NCI-H2029 (cell line): Measurements from ENCODE around the gene HIGD1C.
"Not testable (repeated sequence)": the region's sequence is repeated elsewhere in the genome, so short reads cannot be mapped to it uniquely, and the experiment has no call there.

ENCODE experiments used
- DNase-seq: peaks from one replicate; lab custom pipeline; 2025; lab: John Stamatoyannopoulos, UW

HIGD1C gene

DNA sequence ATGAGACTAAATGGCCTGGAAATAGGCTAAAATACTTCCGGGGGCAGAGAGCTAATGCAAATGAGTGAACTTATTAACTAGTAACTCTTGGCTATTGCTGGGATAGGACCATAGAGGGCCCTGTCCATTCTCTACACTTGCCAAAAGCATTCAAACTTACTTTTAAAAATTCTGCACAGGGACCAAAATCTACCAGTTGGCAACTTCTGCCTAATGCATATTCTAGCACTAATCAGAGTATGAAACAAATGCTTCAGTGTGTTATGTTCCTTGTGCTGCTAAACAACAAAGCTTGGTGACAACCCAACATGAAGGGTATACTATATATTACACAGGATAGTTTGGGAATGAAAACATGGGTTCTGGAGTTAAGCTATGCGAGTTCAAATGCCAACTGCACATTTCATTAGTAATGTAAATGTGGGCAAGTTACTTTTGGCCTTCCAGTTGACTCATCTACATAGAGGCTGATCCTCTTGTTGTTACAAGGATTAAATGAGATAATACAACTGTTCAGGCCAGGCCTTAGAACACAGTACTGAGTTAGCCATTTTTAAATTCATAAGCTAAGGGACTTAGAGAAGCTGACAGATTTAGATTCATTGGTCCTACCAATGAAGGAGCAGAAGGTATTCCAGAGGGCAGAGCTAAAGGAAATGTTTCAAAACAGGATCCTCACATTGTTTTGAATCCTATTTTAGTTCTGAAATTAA, 32.4 kb downstream of the HIGD1C start:
- DNase-seq = no peak

GRCh38 chr12:50985322-50985721, 33.0 kb downstream of the HIGD1C start:
- DNase-seq = no peak

DNA sequence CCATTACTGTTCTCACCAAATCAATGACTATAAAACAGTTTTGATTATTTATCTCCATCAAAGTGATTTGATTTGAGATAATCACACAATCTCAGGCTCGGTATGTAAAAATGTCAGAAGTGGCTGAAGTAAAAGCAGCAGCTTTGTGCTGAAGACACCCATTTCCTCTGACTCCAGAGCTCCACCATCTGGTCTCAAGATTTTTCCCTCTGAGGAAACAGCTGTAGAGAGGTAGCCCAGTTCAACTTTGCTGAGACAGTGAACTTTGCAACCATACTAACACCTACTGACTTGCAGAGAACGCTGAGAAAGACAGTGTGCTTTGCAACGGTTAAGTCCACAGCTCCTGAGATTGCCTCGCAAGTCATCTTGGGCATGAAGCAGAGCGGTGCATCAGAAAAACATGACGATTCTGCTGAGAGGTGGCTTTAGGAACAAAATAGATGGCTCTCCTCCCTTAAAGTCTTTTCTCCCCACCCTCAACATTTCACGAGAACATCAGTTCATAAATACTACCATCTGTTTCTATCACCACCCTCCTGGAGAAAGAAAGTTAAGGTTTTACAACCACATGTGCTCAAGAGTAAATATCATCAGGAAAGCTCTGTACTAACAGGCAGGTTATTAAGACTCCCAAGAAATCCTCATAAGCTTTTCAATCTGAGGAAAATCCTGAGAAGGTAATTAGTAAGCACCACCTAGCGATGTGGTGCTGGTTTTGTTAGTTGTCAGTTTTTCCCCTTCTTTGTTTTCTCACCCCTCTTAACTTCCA, 34.8 kb downstream of the HIGD1C start:
- no peak for DNase-seq

DNA sequence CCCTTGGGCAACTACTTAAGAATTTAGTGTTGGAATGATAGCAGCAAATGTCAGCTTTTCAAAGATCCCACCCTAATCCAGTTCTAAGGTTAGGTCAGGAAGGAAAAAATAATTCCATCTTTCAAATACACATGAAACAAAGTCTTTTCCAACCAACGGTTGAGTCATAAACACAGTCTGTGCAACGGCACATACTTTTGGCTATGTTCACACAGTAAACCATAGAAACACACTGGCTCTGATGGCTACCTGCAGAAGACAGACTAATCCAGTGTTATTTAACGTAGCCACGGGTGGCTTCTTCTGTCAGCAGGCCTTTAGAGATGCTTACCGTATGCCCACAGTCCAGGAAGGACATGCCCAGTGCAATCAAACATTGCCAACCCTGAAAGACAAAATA, 35.7 kb downstream of the HIGD1C start:
- no peak for DNase-seq

DNA sequence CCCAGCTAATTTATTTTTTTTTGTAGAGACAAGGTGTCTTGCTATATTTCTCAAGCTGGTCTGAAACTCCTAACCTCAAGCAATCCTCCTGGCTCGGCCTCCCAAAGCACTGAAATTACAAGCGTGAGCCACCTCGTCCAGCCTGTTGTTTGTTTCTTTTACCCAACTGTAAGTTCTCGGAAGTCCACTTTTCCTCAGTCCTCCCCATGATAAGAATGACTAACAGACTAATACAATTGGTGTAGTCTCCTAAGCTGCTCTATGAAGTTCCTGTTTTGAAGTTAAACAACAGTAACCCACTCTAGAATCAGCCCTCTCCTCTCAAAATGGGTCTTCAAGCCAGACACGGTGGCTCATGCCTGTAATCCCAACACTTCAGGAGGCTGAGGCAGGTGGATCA, 36.5 kb downstream of the HIGD1C start:
- no peak for DNase-seq

DNA sequence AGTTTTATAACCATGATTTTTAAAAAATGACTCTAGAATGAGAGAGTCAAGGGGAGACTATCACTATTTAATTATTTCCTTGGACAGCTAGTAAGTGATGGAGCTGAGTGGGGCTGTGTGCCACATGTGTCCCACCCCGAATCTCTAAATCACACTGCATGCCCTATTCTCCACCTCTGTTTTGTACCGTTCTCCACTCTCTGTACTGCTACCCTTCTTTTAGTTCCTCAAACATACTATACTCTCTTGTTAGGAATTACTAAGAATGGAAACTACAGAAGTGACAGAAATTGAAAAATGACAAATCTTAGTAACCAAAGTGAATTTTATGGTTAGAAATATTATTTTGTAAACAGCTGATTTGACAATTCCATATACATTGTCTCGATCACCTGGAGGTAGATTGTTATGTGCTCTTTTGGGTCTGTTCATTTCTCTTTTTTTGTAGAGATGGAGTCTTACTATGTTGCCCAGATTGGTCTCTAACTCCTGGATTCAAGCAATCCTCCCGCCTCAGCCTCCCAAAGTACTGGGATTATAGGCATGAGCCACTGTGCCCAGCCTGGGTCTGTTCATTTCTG, 37.9 kb downstream of the HIGD1C start:
- no peak for DNase-seq

DNA sequence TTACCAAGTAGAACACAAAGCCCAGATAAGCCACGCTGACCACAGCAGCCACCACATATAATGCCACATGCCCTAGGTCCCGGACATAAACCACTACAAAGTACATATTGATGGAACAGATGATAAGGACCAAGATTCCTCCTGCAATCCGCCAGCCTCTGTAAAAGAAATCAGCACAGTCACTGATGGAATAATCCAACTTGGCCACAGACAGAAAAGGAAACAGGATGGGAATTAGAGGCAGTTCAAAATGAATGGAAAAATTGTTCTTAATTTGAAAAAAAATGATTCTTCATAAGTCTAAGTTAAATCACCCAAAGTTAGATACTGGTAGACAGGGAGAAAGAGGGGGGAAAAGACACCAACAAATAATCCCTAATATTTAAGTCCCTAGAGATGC, 38.4 kb downstream of the HIGD1C start:
- DNase-seq = no peak

DNA sequence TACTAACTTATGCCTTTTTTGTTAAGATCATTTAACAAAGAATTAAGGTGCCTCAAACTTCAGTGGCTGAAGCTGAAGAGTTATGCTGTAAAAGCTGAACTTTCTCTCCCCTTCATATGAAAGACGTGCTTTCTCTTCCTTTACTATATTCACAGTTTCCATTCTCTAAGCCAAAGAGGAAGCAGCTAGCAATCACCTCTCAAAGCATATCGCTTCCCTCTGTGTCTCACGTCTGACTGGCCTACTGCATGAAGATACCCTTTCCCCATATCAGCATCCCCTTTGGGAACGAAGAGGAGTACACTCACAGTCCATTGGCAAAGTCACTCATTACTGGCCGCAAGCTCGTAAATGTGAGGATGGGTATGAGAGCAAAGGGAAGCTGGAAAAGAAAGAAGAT, 38.9 kb downstream of the HIGD1C start:
- DNase-seq = no peak

- DNase-seq = no peak
Observed at GRCh38 chr12:50992819-50993218, 40.5 kb downstream of the HIGD1C start.

DNA sequence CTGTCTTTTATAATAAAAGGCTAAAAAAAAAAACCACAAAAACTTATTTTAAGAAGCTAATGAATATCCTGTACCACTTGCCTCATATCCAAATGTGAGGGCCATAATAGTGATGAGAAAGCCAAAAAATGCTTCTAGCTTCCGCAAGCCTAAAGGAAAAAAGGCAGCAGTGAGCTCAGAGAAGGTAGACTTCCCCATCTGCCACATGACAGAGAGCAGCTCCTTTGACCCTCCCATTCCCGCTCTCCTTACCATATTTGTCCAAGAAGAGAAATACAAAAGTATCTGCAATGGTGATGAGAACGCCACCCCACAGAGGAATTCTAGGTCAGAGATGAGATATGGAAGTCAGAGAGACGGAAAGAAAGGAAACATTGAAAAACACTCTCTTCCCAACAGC, 46.7 kb downstream of the HIGD1C start:
- DNase-seq = no peak

- no peak for DNase-seq
Observed at GRCh38 chr12:51000245-51000644, 47.9 kb downstream of the HIGD1C start.

DNA sequence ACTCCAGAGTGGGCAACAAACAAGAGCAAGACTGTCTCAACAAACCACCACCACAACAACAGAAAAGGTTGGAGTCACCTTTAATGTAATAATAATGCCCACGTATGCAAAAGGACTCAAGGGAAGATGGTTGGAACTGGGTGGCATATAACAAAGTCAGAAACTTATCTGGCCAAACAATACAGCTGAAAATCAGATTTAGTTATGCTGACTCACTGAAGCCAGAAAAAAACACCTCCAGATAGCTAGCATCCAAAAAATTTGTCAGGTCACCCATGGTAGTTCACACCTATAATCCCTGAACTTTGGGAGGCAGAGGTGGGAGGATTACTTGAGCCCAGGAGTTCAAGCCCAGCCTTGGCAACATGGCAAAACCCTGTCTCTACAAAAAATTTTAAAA, 49.5 kb downstream of the HIGD1C start:
- DNase-seq = no peak

DNA sequence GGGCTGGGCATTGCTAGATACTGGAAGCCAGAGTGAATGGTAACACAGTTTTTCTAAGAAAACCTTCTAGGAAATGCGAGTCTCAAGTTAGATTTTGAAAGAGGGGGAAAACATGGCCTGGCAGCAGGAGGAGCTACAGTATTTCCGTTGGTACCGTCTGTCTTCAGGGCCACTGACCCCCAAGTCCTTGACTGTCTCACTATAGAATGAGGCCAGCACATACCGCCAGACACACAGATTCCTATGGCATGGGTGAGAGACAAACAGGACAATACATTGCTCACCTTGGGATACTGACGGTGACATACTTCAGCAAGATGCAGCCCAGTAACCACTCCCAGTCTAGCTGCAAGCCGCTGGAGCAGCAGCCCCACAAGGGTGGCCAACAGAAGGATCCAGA, 52.2 kb downstream of the HIGD1C start:
- no peak for DNase-seq

GRCh38 chr12:51005030-51005429, 52.7 kb downstream of the HIGD1C start:
- DNase-seq = no peak

- DNase-seq = no peak
Observed at GRCh38 chr12:51005671-51006070, 53.3 kb downstream of the HIGD1C start.

DNA sequence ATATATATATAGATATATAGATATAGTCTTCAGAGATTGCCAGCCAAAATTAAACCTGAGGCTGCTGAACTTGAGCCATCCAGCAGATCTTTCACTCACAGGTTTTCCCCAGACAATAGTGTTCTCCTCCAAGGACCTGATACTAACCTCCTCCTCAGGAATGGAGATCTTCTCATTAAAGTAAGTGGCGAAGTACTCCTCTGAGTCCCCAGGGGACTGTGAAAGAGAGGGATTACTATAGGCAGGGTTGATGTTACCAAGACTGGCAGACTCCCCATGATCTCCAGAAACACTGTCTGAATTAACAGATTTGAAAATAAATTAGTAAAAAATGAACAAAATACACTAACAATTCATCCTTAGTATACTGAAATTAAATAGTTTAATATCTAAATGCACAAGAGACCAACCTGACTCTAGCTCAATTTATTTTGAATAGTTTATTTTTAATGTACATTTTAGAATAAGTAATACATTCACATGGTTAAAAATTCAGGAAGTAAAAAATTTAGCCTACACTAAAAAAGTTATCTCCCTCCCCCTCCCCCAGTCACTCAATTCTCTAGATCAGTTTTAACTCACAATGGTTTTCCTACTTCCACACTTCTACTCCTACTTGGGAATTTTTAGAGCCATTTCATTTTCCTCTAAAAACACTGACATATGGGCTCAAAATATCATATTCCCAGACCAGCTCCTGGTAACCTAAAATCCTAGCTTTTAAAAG, 56.1 kb downstream of the HIGD1C start:
- DNase-seq = no peak

DNA sequence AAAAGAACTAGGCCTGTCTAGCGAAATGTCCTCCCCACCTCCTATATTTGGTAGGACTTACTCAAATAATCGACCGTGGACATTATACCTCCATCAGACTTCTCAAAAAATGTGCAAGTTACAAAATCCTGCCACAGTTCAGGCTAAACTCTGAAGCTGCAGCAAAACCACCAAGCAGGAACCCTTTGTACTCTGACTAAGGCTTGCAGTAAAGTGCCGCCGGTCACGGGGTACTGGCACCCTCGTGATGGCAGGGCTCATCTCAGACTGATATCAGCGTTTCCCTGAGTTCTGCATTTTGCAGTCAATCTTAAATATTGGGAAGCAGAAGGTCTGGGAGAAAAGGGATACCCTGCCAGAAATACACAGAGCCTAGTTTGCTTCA, 56.7 kb downstream of the HIGD1C start:
- DNase-seq = no peak

- no peak for DNase-seq
Observed at GRCh38 chr12:51011955-51012354, 59.6 kb downstream of the HIGD1C start.

DNA sequence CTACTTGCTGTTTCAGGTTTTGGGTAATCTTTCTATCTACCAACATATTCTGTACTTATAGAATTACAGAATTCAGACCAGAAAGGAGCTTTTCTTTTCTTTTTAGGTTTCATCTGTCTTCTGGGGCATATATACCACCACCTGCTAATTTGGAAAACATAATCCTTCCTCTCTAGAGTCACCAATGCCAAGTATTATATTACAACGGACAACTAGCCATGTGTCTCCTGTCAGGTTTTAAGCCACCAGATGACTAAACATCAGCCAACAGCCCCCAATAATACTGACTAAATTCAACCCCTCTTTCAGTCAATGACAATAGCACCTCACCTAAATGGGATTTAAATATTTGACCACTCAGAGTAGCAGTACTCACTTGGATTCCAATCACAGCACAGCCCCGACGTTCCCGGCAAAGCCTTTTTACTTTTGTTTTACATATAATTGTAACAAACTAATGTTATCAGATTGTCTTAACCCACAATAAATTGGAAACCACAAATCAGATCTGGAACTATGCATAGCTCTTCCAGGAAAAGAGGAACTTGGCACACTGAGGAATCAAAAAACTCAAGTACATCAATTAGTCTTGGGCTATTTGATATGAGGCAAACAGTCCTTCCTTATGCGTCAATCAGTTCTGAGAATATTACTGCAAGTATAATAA, 60.4 kb downstream of the HIGD1C start:
- no peak for DNase-seq

DNA sequence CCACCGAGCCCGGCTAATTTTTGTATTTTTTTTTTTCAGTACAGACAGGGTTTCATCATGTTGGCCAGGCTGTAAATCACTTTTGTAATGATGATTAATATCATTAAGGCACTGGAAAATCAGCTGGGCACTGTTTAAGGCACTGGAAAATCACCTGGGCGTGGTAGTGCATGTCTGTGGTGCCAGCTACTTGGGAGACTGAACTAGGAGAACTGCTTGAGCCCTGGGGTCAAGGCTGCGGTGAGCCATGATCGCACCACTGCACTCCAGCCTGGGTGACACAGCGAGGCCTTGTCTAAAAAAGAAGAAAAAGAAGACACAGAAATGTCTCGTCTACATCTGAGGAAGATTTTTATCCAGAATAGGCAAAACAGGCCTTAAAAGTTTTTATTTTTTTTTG, 61.1 kb downstream of the HIGD1C start:
- DNase-seq = no peak

- DNase-seq = not testable (repeated sequence)
Observed at GRCh38 chr12:51014467-51014866, 62.1 kb downstream of the HIGD1C start.

- no peak for DNase-seq
Observed at GRCh38 chr12:51017452-51017851, 65.1 kb downstream of the HIGD1C start.
